HG03342 (cell line): ENCODE measurements around the gene PPFIBP2.

Experiments used
- ATAC-seq: cut with Tn5 transposase; IDR thresholded peaks from one replicate; pipeline ENCODE4 v1.9.1; 2021; ENCODE audit warnings: mild to moderate bottlenecking, moderate library complexity; ENCODE audit not compliant: unreplicated experiment

PPFIBP2 gene

GRCh38 chr11:7513234-7514098 is at the start of gene PPFIBP2:
Gene PPFIBP2 (plus strand): TSS chr11:7513999. CDS start chr11:7549476, 35,477 bp downstream.
- ATAC-seq: peak; percentile 64

DNA sequence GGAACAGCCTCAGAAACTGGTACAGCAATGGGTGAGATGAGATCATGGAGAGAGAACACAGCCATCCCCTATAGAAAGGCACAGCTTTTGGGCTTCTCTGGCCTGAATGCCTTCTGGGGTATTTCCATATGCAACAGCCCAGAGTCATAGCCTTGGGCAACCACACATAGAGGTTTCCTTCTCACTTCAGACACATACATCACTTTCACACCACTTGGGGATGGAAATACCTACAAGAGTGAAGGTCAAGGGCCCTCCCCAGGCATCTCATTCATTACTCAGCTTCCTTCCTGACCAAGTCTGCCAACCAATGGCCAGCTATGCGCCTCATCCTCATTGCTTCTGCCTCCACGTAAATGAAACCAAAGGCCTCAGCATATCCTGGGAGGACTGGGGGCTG is 46.1 kb upstream of the PPFIBP2 start:
- peak; percentile 52 for ATAC-seq

DNA sequence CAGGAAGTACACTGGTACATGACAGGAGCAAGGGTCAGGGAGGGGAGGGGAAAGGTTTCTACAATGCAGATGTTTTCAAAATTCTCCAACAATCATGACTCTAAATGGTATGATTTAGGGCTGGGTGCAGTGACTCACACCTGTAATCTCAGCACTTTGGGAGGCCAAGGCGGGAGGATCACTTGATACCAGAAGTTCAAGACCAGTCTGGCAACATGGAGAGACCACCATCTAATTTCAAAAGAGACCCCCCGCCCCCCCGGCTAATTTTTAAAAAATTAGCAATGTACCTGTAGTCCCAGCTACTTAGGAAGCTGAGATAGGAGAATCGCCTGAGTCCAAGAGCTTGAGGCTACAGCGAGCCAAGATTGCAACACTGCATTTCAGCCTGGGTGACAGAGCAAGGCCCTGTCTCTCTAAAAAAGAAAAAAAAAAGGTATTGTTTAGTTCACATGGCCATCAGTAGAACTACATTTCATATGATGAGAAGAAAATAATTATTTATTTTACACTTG is 44.4 kb upstream of the PPFIBP2 start:
- ATAC-seq: no peak

GRCh38 chr11:7471071-7471470 is 42.7 kb upstream of the PPFIBP2 start:
- ATAC-seq: no peak

- peak; percentile 85 for ATAC-seq
Observed at GRCh38 chr11:7473717-7474116, 40.1 kb upstream of the PPFIBP2 start.

DNA sequence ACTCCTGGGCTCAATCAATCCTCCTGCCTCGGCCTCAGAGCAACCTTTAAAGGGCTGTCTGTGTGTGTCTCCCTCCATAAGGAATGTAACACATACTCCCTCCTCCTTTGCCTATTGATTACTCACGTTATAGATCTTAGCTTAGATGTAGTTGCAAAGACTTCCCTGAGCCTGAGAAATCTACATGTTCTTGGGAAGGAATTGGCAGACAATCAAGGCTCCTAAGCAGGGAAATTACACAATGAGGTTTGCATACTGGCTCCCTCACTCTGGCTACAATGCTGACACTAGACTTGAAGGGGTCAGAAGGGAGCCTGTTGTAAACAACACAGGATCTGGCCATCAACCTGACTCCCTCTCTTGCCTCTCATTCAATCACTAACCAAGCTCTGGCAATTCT is 33.7 kb upstream of the PPFIBP2 start:
- no peak for ATAC-seq

DNA sequence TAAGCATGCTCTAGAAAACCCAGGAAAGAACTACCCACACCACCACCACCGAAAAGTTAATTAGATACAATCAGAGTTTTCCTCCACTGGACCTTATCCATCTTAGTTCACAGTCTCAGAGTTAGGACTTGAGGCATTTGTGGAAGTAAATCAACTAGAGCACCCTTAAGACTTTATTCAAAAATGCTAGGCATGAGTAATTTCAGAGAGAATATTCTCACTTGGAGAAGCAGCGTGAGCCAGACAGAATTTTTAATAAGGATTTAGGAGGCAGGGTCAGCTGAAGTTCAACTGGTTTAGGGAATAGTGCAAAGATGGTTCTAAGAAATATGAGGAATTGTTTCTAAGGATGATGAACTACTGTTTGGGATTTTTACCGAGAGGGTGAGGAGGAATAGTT is 29.7 kb upstream of the PPFIBP2 start:
- no peak for ATAC-seq

DNA sequence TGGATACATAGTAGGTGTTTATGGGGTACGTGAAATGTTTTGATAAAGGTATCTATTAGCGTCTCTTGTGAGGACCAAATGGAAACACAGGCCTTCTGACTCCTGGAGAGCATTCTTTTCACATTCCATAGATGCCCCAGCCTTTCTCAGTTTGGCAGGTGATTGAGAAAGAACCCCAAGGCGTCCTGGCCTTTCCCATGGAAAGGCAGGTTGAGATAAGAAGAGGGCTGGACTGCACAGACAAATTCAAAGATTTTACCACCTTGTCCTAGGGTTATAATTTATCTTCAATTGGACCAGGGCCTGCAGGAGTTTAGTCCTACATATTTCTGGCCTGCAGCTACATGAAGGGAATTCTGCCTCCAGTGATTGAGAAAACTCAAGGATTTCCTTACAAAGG is 29.2 kb upstream of the PPFIBP2 start:
- no peak for ATAC-seq

DNA sequence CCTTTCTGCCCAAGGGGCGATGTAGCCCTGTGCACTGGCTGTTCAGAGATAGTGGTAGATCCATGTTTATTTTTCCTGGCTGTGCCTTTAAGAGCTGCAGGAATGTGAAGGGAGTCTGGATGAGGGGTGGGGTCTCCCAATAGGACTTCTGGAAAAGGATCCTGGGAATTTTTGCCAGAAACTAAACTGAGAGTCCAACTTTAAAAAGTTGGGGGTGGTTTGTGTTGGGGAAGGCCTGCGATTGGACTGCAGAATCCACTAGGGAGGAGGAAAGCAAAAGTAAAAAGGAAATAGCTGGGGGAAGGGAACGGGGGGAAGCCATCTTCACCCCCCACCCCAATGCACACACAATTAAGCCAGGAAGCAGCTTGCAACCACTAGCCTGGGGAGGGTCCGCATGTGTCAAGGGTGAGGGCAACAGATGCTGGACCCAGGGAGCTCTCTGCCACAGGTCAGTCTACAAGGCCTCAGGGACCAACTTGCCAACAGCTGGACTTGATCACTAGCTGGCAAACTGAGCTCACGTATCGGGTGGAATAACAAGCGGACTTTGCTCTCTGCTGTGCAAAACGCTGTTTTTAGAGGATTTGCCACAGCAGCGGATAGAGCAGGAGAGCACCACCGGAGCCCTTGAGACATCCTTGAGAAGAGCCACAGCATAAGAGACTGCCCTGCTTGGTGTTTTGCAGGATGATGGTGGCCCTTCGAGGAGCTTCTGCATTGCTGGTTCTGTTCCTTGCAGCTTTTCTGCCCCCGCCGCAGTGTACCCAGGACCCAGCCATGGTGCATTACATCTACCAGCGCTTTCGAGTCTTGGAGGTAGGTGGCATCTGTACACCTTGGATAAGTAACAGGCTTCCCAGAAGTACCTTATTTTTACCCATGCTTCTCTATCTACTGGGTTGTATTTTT is 28.4 kb upstream of the PPFIBP2 start, which contains the start of gene OLFML1:
OLFML1 (plus strand) TSS at position 321 of the 912 bp plus-strand sequence; CDS start at position 691, 370 bp downstream.
- no peak for ATAC-seq

DNA sequence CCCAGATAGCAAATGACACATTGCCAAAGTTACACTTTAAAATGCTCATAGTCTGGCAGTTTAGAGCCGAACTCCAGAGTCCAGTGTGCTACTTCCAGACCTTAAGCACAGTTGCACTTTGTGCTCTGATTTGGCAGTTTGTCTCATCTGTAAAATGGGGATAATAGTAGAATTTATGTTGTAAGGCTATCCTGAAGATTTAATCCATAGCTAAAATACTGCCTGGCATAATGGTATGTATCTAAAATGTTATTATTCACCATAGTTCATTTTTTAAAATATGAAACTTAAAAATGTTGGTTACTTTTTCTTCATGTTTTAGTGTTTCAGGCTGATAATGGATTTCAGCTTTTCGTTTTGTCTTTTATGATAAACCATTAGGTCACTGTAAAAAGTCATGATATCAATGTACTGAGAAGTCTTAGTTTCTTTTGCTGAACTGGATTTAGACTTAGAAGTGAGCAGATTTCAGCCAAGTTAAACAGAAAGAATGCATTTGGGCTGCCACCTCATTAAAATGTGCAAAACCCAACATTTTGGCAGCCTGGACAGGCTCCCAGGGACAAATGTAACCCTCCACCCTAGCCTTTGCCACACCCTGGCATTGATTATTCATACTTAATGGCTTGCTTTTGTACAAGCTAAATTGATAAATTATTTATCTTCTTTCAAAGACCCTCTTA is 27.6 kb upstream of the PPFIBP2 start:
- ATAC-seq: no peak

- no peak for ATAC-seq
Observed at GRCh38 chr11:7486781-7487140, 27.0 kb upstream of the PPFIBP2 start.

DNA sequence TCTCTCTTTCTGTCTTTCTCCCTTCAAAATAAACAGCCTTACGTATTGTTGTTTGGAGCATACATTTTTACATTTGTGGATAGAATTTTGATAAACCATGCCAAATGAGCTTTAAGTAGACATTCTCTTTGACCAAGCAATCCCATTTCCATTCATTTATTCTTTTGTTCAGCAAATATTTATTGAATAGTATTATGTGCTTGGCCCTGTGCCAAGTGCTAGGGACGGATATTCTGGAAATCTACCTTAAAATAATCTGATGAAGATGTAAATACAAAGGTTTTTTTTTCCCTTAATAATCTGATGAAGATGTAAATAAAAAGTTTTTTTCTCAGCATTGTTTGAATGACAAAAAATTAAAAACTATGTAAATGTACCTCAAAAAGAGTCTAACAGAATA is 26.4 kb upstream of the PPFIBP2 start:
- ATAC-seq: no peak

- no peak for ATAC-seq
Observed at GRCh38 chr11:7488681-7489080, 25.1 kb upstream of the PPFIBP2 start.

- ATAC-seq: no peak
Observed at GRCh38 chr11:7489376-7489775, 24.4 kb upstream of the PPFIBP2 start.

DNA sequence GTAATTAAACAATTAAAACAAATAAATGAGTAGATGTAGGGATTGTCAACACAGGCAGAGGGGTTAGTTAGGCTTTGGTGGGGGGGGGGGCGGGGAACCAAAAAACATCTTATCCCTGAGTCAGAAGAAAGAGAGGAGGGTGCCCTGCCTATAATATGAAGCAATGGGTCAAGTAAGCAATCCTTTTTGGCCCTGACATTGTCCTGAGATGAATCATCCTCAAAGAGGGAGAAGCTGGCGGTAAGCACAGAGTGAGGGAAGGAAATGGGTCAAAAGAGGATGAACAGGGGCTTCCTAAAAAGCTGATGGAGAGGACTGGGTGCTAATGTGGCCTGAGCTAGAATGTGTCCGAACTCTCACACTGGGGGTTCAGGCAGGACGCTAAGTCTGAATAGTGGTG is 23.7 kb upstream of the PPFIBP2 start:
- no peak for ATAC-seq

- no peak for ATAC-seq
Observed at GRCh38 chr11:7490535-7490934, 23.3 kb upstream of the PPFIBP2 start.

GRCh38 chr11:7492253-7492652 is 21.5 kb upstream of the PPFIBP2 start:
- no peak for ATAC-seq

GRCh38 chr11:7493670-7494069 is 20.1 kb upstream of the PPFIBP2 start:
- ATAC-seq: no peak

DNA sequence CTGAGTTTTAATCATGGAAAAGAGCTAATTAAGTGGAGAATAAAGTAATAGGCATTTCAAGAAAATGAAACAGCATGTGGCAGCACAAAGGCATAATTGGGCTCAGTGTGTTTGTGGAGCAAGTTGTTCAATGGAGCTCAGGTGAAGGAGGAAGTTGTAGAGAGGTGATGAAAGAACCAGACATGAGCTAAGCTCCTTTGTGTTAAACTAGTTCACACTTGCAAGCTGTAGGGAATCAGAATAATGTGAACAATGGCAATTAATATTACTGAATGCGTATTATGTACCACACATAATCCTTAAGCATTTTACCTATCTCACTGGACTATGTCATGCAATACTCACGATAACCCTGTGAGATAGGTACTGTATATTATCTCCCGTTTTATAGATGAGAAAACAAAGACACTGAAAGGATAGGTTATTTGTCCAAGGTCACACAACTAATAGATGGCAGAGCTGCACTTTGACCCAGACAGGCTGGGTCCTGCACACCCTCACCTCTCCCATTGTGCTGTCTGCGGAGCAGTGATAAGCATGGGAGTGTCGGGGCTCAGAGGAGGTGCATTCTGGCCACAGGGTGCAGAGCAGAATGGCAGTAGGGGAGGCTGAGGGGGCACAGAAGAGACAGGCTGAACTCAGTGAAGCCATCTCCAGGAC is 19.6 kb upstream of the PPFIBP2 start:
- ATAC-seq: no peak

GRCh38 chr11:7495882-7496551 is 17.8 kb upstream of the PPFIBP2 start:
- peak; percentile 95 for ATAC-seq
